GM19468 (cell line): ENCODE measurements around the gene CSTF3.
"Not testable (repeated sequence)": the region's sequence is repeated elsewhere in the genome, so short reads cannot be mapped to it uniquely, and the experiment has no call there.

Source experiments
- ATAC-seq: cut with Tn5 transposase; IDR thresholded peaks from one replicate; pipeline ENCODE4 v1.9.1; 2021; ENCODE audit warnings: mild to moderate bottlenecking, moderate library complexity, moderate number of reproducible peaks; ENCODE audit not compliant: unreplicated experiment; ENCODE audit errors: extremely low read depth

The CSTF3 gene

GRCh38 chr11:33094157-33094556 lies 67.1 kb downstream of the CSTF3 start:
- ATAC-seq: no peak

DNA sequence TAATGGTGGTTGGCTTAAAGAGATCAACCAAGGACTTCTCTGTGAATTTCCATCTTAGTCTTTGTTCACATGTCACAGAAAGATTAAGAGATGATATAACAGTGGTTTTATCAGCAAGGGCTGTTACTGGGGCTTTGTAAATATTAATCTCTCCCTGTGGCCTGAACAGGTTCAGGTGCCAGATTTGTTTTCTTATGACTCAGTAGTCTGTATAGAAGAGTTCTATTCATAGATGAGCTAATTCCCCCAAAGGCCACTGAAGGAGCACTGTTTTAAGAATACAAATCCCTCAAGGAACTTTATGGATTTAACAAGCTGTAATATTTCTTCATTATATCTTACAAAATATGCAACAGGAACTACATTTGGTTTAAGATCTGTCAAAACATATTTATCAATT lies 71.5 kb downstream of the CSTF3 start:
- no peak for ATAC-seq

GRCh38 chr11:33086017-33086416 lies 75.3 kb downstream of the CSTF3 start:
- no peak for ATAC-seq

DNA sequence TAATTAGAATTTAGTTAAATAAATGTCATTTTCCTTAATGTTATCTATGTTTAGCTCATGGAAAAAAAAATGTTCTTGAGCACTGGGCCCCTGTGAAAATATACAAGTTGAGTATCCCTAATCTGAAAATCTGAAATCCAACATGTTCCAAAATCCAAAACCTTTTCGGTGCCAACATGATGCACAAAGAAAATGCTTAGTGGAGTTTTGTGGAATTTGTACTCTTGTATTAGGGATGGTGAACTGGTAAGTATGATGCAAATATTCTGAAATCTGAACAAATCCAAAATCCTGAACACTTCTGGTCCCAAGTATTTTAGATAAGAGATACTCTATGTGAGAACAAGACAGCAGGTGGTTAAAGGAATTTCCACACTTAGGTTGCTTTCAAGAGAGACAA lies 77.4 kb downstream of the CSTF3 start:
- no peak for ATAC-seq

GRCh38 chr11:33072465-33072864 lies 88.8 kb downstream of the CSTF3 start:
- ATAC-seq: no peak

DNA sequence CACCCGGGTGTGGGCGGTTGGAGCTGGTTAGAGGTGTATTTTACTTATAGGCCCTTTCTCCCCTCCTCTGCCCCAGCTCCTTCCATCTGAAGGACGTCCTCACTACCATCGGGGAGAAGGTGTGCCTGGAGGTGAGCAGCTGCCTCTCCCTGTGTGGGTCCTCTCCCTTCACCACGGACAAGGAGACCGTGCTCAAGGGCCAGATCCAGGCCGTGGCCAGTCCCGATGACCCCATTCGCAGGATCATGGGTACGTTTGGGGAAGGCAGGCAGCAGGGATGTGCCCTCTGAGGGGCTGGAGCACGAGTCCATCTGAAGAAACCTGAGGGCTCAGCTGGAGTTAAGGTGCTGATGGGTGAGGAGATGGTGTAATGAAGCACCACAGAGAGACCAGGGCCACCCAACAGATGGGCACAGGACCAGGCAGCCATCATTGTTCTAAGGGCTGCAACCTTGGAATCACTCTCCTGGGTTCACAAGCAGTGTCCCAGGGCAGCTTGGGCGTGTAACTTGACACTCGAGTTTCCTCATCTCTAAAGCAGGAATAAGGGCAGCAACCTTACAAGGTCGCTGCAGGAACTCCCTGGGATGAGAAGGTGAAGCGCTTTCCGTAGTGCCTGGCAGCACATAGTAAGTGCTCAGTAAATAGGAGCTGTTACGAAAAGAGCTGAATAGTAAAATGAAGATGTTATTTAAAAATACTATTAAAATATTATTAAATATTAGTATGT lies 92.5 kb downstream of the CSTF3 start:
- no peak for ATAC-seq

GRCh38 chr11:33067294-33067693 lies 94.0 kb downstream of the CSTF3 start:
- no peak for ATAC-seq

- ATAC-seq: no peak
Measured at GRCh38 chr11:33065445-33066178, 95.7 kb downstream of the CSTF3 start.

GRCh38 chr11:33064866-33065265 lies 96.4 kb downstream of the CSTF3 start:
- no peak for ATAC-seq

GRCh38 chr11:33064033-33064825 lies 97.1 kb downstream of the CSTF3 start:
- ATAC-seq: no peak

DNA sequence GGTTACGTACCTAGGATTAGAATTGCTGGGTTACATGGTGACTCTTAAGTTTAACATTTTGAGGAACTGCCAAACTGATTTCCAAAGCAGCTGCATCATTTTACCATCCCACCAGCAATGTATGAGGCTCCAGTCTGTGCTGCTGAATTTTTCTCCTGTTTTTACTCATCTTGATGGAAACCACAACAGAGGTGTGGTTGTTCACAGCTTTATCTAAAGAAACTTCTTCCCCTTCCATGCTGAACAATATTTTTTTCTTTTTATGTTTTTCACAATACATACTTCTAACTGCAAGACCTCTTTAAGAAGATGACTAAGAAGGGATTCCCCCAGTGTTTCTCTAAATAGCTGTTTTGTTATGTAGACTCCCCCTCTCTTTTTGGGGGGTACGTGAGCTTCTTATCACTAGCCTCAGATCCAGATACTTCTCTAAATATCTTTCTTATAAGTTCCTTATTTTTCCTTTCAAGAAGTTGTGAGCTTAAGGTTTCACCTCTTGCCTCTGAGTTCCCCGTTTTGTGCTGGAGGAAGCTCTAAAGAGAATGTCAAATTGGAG lies 97.9 kb downstream of the CSTF3 start:
- ATAC-seq: no peak

DNA sequence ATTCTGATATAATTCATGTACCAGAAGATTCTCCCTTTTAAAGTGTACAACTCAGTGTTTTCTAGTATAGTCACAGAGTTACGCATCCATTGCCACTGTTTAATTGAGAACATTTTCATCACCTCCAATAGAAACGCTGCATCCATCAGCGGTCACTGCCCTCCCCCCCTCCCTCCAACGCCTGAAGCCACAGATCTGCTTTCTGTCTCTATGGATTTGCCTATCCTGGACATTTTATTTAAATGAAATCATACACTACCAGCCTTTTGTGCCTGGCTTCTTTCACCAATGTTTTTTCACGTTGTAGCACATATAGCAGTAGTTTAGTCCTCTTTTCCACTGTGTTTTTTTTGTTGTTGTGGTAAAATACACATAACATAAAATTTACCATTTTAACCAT lies 99.1 kb downstream of the CSTF3 start:
- ATAC-seq: no peak

GRCh38 chr11:33060271-33060670 lies 101.0 kb downstream of the CSTF3 start:
- ATAC-seq: no peak

GRCh38 chr11:33059331-33060007 lies 101.8 kb downstream of the CSTF3 start:
- no peak for ATAC-seq

- no peak for ATAC-seq
Measured at GRCh38 chr11:33057284-33057683, 104.0 kb downstream of the CSTF3 start.

GRCh38 chr11:33055375-33055774 lies 105.9 kb downstream of the CSTF3 start:
- ATAC-seq: no peak

DNA sequence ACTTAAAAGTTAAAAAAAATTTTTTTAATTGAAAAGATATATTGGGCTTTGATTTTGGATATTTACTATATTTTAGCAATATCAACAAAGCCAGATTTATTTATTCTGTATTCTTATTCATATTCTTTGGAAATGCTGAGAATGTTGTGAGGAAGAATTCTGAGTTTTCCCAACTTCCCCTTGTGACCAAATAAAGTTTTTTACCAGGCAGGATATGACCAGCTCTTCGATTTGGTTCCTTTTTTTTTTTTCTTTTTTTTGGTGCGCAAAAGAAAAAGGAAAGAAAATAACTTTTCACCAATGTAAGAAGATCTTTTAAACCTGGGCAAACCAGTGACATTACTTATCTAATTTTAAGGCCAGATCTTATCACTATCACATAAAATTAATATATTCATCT lies 109.0 kb downstream of the CSTF3 start:
- no peak for ATAC-seq

- not testable (repeated sequence) for ATAC-seq
Measured at GRCh38 chr11:33049565-33050408, 111.5 kb downstream of the CSTF3 start.

DNA sequence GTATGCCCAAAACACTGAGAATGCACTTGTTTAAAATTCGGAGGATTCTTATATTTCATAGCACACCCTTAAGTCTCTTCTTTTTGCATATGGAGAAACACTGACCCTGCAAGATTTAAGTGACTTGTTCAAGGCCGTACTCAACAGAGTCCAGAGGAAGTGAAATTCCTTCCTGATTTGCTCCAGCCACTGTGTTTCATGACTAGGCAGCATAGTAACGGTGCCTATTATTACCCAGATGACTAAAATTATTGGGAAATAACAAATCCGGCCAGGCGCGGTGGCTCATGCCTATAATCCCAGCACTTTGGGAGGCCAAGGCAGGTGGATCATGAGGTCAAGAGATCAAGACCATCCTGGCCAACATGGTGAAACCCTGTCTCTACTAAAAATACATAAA lies 112.6 kb downstream of the CSTF3 start:
- ATAC-seq: not testable (repeated sequence)
